Measurements from ENCODE around the gene SLC4A3. TPM values are rescaled to one million over a fixed set of nuclear protein-coding genes. Genes with fewer than 3 reads are reported as not detected.
A peak's percentile ranks its signal among the peaks of the same experiment; 100 is the strongest.

SLC4A3 gene
- polyA plus RNA-seq, 1 of the 3 experiments (the other 2 are of a cell fraction): 12.3 TPM

DNA sequence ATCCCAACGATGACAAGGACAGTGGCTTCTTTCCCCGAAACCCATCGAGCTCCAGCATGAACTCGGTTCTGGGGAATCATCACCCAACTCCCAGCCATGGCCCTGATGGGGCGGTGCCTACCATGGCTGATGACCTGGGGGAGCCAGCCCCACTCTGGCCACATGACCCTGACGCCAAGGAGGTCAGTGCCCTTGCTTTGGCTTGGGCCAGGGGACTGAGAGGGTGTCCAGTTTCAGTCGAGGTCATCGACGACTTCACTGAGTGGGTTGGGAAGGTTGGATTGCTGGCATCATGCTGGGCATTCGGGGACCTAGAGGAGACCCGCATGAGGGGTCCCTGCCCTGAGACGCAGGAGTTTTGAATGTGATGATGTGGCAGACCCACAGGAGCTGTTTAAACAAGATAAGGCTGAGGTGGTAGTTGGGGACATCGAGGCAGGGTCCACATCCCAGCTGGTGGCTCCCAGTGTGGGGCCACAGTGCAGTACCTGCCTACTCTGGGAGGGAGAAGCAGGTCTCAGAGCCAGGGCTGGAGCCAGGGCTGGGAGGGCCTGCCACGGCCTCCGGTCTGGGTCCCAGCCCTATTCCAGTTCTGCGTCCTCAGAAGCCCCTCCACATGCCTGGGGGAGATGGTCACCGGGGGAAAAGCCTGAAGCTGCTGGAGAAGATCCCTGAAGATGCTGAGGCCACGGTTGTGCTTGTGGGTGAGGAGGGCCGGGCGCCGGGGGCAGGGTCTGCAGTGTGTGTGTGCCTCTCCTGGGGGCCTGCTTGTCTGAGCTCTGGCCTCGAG, 6.0 kb downstream of the SLC4A3 start:
- Histone ChIP-seq H3K4me2 (no peak overlapping the region), H2AFZ (ENCODE audit: low read depth) (no peak overlapping the region), H4K20me1 (ENCODE audit: insufficient read depth) (no peaks in the 10 kb centered on the region), H3K79me2 (ENCODE audit: insufficient read depth) (peaks cover 1% of the 10 kb centered on the region; the same call in 1 of the 2 replicates), H3K9me3 (no peaks in the 10 kb centered on the region), H3K4me3 (ENCODE audit: low read depth in 2 of 2, low read length in 1 of 2) (no peak overlapping the region), H3F3A (replicated peaks; ENCODE audit: insufficient read depth) (no peaks in the 10 kb centered on the region), H3K27ac (ENCODE audit: low read depth in 2 of 2, low read length in 1 of 2) (no peak overlapping the region), H3K27me3 (ENCODE audit: insufficient read depth) (no peaks in the 10 kb centered on the region), H3K36me3 (replicated peaks in 1 of 2; ENCODE audit: control insufficient read depth in 1 of 2, insufficient read depth in 2 of 2, low read length in 1 of 2) (peaks cover 0 to 5% of the 10 kb centered on the region in 2 experiments), H3K4me1 (ENCODE audit: control insufficient read depth in 1 of 2, insufficient read depth in 2 of 2, low read depth in 1 of 2, low read length in 1 of 2) (peaks cover 0 to 2% of the 10 kb centered on the region in 2 experiments; a peak in 1 of 4 replicates), H3K9me2 (no peaks in the 10 kb centered on the region), H3K9ac (no peak overlapping the region)
- TF ChIP-seq MEF2A (IDR thresholded peaks at IDR 0.05; ENCODE audit: borderline replicate concordance, low read depth) (no peak), MXI1 (IDR thresholded peaks at IDR 0.05; ENCODE audit: low read depth, low read length) (no peak), FOXJ3 (CRISPR knock-in tag; IDR thresholded peaks at IDR 0.05) (no peak), SIN3A (IDR thresholded peaks at IDR 0.05; ENCODE audit: borderline replicate concordance, low read depth, low read length) (no peak), TAF1 (IDR thresholded peaks at IDR 0.05; ENCODE audit: borderline replicate concordance, low read depth, low read length) (no peak), CHD2 (IDR thresholded peaks at IDR 0.05; ENCODE audit: low read length, partially characterized antibody) (no peak)
- TF ChIP-seq, protein P1, sequence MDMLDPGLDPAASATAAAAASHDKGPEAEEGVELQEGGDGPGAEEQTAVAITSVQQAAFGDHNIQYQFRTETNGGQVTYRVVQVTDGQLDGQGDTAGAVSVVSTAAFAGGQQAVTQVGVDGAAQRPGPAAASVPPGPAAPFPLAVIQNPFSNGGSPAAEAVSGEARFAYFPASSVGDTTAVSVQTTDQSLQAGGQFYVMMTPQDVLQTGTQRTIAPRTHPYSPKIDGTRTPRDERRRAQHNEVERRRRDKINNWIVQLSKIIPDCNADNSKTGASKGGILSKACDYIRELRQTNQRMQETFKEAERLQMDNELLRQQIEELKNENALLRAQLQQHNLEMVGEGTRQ (IDR thresholded peaks at IDR 0.05; ENCODE audit: borderline replicate concordance, low read depth, low read length): no peak
- TF ChIP-seq, protein P2, sequence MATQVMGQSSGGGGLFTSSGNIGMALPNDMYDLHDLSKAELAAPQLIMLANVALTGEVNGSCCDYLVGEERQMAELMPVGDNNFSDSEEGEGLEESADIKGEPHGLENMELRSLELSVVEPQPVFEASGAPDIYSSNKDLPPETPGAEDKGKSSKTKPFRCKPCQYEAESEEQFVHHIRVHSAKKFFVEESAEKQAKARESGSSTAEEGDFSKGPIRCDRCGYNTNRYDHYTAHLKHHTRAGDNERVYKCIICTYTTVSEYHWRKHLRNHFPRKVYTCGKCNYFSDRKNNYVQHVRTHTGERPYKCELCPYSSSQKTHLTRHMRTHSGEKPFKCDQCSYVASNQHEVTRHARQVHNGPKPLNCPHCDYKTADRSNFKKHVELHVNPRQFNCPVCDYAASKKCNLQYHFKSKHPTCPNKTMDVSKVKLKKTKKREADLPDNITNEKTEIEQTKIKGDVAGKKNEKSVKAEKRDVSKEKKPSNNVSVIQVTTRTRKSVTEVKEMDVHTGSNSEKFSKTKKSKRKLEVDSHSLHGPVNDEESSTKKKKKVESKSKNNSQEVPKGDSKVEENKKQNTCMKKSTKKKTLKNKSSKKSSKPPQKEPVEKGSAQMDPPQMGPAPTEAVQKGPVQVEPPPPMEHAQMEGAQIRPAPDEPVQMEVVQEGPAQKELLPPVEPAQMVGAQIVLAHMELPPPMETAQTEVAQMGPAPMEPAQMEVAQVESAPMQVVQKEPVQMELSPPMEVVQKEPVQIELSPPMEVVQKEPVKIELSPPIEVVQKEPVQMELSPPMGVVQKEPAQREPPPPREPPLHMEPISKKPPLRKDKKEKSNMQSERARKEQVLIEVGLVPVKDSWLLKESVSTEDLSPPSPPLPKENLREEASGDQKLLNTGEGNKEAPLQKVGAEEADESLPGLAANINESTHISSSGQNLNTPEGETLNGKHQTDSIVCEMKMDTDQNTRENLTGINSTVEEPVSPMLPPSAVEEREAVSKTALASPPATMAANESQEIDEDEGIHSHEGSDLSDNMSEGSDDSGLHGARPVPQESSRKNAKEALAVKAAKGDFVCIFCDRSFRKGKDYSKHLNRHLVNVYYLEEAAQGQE (IDR thresholded peaks at IDR 0.05; ENCODE audit: low read depth, low read length): no peak
- POLR2A ChIA-PET: interaction anchor here (1.4 kb wide), 1 partner anchor 73 kb away, joined by 4 read pairs; no protein-coding TSS in a partner anchor
- CTCF ChIA-PET: interaction anchor here (1.0 to 7.8 kb wide), 5 partner anchors 8 to 103 kb away, joined by 3 to 59 read pairs (median 8); no protein-coding TSS in a partner anchor
- DNase-seq: peak; percentile 12
- 87% methylated on average over 15 of the region's 22 CpGs for WGBS (ENCODE audit: low lambda C conversion rate)
